ENCODE results near the gene MRPS27. TPM values are rescaled to one million over a fixed set of nuclear protein-coding genes. Genes with fewer than 3 reads are reported as not detected.
A peak's percentile ranks its signal among the peaks of the same experiment; 100 is the strongest.

MRPS27 gene
- total and polyA plus RNA-seq, 9 of the 15 experiments (the other 6 are each of a cell fraction or from before 2014, with no cell fraction given), result 73.6 to 144 (median 106) TPM

DNA sequence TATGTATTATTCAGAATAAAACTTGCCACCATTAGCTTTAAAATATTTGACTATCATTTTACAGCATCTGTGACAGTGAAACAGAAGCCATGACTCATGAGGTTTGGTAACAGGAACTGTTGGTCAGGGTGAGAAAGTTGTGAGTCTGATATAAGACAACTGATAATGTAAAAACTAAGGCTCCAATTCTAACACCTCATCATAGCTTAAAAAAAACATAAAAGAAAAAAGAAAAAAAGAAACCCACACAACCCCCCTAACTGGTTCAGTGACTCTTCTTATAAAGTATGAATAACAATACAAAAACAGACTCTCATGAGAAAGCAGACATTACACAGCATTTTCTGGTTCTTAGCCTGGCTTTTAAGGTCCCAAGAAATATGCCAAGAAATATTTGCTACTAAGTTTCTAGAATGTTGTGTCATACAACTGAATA lies 85.8 kb downstream of the MRPS27 start (continued):
- TF ChIP-seq, protein P1, sequence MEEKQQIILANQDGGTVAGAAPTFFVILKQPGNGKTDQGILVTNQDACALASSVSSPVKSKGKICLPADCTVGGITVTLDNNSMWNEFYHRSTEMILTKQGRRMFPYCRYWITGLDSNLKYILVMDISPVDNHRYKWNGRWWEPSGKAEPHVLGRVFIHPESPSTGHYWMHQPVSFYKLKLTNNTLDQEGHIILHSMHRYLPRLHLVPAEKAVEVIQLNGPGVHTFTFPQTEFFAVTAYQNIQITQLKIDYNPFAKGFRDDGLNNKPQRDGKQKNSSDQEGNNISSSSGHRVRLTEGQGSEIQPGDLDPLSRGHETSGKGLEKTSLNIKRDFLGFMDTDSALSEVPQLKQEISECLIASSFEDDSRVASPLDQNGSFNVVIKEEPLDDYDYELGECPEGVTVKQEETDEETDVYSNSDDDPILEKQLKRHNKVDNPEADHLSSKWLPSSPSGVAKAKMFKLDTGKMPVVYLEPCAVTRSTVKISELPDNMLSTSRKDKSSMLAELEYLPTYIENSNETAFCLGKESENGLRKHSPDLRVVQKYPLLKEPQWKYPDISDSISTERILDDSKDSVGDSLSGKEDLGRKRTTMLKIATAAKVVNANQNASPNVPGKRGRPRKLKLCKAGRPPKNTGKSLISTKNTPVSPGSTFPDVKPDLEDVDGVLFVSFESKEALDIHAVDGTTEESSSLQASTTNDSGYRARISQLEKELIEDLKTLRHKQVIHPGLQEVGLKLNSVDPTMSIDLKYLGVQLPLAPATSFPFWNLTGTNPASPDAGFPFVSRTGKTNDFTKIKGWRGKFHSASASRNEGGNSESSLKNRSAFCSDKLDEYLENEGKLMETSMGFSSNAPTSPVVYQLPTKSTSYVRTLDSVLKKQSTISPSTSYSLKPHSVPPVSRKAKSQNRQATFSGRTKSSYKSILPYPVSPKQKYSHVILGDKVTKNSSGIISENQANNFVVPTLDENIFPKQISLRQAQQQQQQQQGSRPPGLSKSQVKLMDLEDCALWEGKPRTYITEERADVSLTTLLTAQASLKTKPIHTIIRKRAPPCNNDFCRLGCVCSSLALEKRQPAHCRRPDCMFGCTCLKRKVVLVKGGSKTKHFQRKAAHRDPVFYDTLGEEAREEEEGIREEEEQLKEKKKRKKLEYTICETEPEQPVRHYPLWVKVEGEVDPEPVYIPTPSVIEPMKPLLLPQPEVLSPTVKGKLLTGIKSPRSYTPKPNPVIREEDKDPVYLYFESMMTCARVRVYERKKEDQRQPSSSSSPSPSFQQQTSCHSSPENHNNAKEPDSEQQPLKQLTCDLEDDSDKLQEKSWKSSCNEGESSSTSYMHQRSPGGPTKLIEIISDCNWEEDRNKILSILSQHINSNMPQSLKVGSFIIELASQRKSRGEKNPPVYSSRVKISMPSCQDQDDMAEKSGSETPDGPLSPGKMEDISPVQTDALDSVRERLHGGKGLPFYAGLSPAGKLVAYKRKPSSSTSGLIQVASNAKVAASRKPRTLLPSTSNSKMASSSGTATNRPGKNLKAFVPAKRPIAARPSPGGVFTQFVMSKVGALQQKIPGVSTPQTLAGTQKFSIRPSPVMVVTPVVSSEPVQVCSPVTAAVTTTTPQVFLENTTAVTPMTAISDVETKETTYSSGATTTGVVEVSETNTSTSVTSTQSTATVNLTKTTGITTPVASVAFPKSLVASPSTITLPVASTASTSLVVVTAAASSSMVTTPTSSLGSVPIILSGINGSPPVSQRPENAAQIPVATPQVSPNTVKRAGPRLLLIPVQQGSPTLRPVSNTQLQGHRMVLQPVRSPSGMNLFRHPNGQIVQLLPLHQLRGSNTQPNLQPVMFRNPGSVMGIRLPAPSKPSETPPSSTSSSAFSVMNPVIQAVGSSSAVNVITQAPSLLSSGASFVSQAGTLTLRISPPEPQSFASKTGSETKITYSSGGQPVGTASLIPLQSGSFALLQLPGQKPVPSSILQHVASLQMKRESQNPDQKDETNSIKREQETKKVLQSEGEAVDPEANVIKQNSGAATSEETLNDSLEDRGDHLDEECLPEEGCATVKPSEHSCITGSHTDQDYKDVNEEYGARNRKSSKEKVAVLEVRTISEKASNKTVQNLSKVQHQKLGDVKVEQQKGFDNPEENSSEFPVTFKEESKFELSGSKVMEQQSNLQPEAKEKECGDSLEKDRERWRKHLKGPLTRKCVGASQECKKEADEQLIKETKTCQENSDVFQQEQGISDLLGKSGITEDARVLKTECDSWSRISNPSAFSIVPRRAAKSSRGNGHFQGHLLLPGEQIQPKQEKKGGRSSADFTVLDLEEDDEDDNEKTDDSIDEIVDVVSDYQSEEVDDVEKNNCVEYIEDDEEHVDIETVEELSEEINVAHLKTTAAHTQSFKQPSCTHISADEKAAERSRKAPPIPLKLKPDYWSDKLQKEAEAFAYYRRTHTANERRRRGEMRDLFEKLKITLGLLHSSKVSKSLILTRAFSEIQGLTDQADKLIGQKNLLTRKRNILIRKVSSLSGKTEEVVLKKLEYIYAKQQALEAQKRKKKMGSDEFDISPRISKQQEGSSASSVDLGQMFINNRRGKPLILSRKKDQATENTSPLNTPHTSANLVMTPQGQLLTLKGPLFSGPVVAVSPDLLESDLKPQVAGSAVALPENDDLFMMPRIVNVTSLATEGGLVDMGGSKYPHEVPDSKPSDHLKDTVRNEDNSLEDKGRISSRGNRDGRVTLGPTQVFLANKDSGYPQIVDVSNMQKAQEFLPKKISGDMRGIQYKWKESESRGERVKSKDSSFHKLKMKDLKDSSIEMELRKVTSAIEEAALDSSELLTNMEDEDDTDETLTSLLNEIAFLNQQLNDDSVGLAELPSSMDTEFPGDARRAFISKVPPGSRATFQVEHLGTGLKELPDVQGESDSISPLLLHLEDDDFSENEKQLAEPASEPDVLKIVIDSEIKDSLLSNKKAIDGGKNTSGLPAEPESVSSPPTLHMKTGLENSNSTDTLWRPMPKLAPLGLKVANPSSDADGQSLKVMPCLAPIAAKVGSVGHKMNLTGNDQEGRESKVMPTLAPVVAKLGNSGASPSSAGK (IDR thresholded peaks at IDR 0.05), result 0 out of 2 replicates have a peak, but pooled peaks have one; percentile 12
- TF ChIP-seq SMARCC2 (IDR thresholded peaks at IDR 0.05; ENCODE audit: low read depth) (peak; percentile 97), MEF2D (tag; conservative IDR thresholded peaks at IDR 0.05; ENCODE audit: low read depth) (no peak), ZNF232 (CRISPR knock-in tag; IDR thresholded peaks at IDR 0.05) (no peak), THRAP3 (IDR thresholded peaks at IDR 0.05; ENCODE audit: borderline replicate concordance) (no peak), GABPB2 (CRISPR knock-in tag; conservative IDR thresholded peaks at IDR 0.05) (no peak), KLF13 (tag; IDR thresholded peaks at IDR 0.05; ENCODE audit: borderline replicate concordance, low read depth) (no peak), TFAM (CRISPR knock-in tag; conservative IDR thresholded peaks at IDR 0.05) (no peak)
- TF ChIP-seq, protein P2, sequence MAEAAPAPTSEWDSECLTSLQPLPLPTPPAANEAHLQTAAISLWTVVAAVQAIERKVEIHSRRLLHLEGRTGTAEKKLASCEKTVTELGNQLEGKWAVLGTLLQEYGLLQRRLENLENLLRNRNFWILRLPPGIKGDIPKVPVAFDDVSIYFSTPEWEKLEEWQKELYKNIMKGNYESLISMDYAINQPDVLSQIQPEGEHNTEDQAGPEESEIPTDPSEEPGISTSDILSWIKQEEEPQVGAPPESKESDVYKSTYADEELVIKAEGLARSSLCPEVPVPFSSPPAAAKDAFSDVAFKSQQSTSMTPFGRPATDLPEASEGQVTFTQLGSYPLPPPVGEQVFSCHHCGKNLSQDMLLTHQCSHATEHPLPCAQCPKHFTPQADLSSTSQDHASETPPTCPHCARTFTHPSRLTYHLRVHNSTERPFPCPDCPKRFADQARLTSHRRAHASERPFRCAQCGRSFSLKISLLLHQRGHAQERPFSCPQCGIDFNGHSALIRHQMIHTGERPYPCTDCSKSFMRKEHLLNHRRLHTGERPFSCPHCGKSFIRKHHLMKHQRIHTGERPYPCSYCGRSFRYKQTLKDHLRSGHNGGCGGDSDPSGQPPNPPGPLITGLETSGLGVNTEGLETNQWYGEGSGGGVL (CRISPR knock-in tag; IDR thresholded peaks at IDR 0.05), result no peak
- TF ChIP-seq, protein P3, sequence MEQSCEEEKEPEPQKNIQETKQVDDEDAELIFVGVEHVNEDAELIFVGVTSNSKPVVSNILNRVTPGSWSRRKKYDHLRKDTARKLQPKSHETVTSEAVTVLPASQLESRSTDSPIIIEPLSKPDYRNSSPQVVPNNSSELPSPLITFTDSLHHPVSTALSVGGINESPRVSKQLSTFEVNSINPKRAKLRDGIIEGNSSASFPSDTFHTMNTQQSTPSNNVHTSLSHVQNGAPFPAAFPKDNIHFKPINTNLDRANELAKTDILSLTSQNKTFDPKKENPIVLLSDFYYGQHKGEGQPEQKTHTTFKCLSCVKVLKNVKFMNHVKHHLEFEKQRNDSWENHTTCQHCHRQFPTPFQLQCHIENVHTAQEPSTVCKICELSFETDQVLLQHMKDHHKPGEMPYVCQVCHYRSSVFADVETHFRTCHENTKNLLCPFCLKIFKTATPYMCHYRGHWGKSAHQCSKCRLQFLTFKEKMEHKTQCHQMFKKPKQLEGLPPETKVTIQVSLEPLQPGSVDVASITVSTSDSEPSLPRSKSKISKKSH (CRISPR knock-in tag; IDR thresholded peaks at IDR 0.05), result no peak
